ENCODE measurements around the gene HOXB3. TPM values are rescaled to one million over a fixed set of nuclear protein-coding genes. Genes with fewer than 3 reads are reported as not detected.

HOXB3 gene
- total and polyA plus RNA-seq, 2 of the 13 experiments (the other 11 are each of a cell fraction or from before 2014, with no cell fraction given), result not detected

DNA sequence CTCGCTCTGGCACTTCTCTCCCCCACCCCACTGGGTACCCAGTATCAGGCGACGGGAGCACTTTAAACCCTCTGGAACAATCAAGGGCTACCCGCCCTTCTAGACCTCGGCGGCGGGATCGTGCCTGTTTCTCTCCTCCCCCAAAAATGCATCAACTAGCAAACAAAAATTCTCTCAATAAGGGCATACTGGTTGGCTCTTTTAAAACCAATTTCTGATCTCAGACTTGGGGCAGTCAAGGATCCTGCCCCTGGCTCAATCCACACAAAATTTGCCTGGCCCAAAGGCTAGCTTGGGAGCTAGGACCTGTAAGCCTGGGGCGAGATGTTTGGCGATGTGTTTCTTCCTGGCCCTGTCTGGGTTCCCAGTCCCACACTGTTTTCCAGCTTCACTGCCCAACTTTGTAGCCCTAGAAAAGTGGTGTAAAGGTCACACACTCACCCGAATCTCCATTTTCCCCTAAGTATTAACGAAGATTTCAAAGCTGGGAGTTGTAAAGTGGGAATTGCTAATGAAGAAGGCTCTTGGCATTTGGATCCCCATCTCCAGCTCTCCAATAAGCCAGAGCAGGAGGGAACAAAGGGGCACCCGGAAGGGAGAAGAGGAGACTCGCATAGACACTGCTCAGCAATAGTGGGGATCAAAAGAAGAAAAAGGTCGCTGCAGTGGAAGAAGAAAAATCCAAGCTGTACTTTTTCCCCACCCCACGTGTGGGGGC lies 30.8 kb downstream of the HOXB3 start:
- Histone ChIP-seq H3K36me3 (replicated peaks in 1 of 2; ENCODE audit: control insufficient read depth in 1 of 2, insufficient read depth in 2 of 2, low read length in 2 of 2) (no peaks in the 10 kb centered on the region), H3K4me2 (ENCODE audit: low read depth, low read length) (no peak overlapping the region), H4K20me1 (ENCODE audit: insufficient read depth, low read length) (no peaks in the 10 kb centered on the region; the same call in 1 of the 2 replicates), H2AFZ (ENCODE audit: low read length) (no peak overlapping the region), H3K4me3 (replicated peaks in 1 of 3; ENCODE audit: insufficient read depth in 1 of 3, low read depth in 2 of 3, low read length in 3 of 3) (no peak overlapping the region), H3K27me3 (ENCODE audit: control insufficient read depth in 1 of 2, insufficient read depth in 2 of 2, low read length in 2 of 2) (peaks cover 34 to 94% of the 10 kb centered on the region in 2 experiments), H3K9ac (ENCODE audit: insufficient read depth, low read depth, low read length) (no peak overlapping the region), H3K27ac (ENCODE audit: extremely low read length, insufficient read depth, low read length) (no peak overlapping the region), H3K4me1 (ENCODE audit: insufficient read depth, low read length) (no peaks in the 10 kb centered on the region), H3K79me2 (ENCODE audit: insufficient read depth, low read length) (no peaks in the 10 kb centered on the region), H3K9me3 (ENCODE audit: low read length) (no peaks in the 10 kb centered on the region)
- intact Hi-C loops (cut with micrococcal nuclease; ENCODE audit: unreplicated experiment), result no loop called here
- WGBS (ENCODE audit: low lambda C conversion rate), result 2% methylated on average over 16 of the region's 16 CpGs
- POLR2A ChIA-PET, result no interaction called here
- CTCF ChIA-PET (ENCODE audit: low intra/inter-chr PET ratio, low total read pairs), result no interaction called here
- no peak for FAIRE-seq
- DNase-seq (ENCODE audit: low spot score), result no peak
- TF ChIP-seq THYN1 (CRISPR knock-in tag; IDR thresholded peaks at IDR 0.05; ENCODE audit: borderline replicate concordance, low read depth) (no peak), EZH2 (conservative IDR thresholded peaks at IDR 0.05; ENCODE audit: low read depth, low read length) (0 out of 2 replicates have a peak, but pooled peaks have one; percentile 32)
- TF ChIP-seq, protein P1, sequence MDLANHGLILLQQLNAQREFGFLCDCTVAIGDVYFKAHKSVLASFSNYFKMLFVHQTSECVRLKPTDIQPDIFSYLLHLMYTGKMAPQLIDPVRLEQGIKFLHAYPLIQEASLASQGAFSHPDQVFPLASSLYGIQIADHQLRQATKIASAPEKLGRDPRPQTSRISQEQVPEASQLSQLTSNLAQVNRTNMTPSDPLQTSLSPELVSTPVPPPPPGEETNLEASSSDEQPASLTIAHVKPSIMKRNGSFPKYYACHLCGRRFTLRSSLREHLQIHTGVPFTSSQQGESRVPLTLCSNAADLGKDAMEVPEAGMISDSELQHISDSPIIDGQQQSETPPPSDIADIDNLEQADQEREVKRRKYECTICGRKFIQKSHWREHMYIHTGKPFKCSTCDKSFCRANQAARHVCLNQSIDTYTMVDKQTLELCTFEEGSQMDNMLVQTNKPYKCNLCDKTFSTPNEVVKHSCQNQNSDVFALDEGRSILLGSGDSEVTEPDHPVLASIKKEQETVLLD (CRISPR knock-in tag; IDR thresholded peaks at IDR 0.05; ENCODE audit: low read depth), result no peak
- TF ChIP-seq, protein P2, sequence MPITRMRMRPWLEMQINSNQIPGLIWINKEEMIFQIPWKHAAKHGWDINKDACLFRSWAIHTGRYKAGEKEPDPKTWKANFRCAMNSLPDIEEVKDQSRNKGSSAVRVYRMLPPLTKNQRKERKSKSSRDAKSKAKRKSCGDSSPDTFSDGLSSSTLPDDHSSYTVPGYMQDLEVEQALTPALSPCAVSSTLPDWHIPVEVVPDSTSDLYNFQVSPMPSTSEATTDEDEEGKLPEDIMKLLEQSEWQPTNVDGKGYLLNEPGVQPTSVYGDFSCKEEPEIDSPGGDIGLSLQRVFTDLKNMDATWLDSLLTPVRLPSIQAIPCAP (CRISPR knock-in tag; IDR thresholded peaks at IDR 0.05; ENCODE audit: low read depth), result no peak
- in situ Hi-C loops (cut with HindIII; ENCODE audit: extremely low pct_ligation_motif_present, low pct_unique_long_range_greater_than_20kb), result no loop called here
- no peak for ATAC-seq
- BruUV-seq (replicated peaks), result no TSS peak

DNA sequence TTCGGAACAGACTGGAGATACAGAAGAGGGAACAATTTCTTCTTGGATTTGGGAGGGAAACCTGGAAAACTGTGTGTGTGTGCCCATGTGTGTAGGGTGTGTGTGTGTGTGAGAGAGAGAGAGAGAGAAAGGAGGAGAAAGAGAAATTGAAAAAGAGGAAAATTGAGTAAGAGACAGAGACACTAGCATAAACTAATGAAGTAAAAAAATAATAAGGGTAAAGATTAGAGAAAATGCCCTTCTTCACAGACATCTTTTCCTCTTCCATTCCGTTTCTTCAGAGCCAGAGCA lies 31.3 kb downstream of the HOXB3 start:
- H3K4me1 ChIP-seq (ENCODE audit: insufficient read depth, low read length), result no peaks in the 10 kb centered on the region

More for the DNA sequence above, 31.3 kb downstream of the HOXB3 start:
- Histone ChIP-seq H3K36me3 (replicated peaks in 1 of 2; ENCODE audit: control insufficient read depth in 1 of 2, insufficient read depth in 2 of 2, low read length in 2 of 2) (no peaks in the 10 kb centered on the region), H3K27ac (ENCODE audit: extremely low read length, insufficient read depth, low read length) (no peak overlapping the region), H3K79me2 (ENCODE audit: insufficient read depth, low read length) (no peaks in the 10 kb centered on the region), H3K9me3 (ENCODE audit: low read length) (no peaks in the 10 kb centered on the region), H3K9ac (ENCODE audit: insufficient read depth, low read depth, low read length) (no peak overlapping the region), H3K4me3 (replicated peaks in 1 of 3; ENCODE audit: insufficient read depth in 1 of 3, low read depth in 2 of 3, low read length in 3 of 3) (no peak overlapping the region), H2AFZ (ENCODE audit: low read length) (no peak overlapping the region), H4K20me1 (ENCODE audit: insufficient read depth, low read length) (no peaks in the 10 kb centered on the region; the same call in 1 of the 2 replicates), H3K4me2 (ENCODE audit: low read depth, low read length) (no peak overlapping the region), H3K27me3 (ENCODE audit: control insufficient read depth in 1 of 2, insufficient read depth in 2 of 2, low read length in 2 of 2) (peaks cover 34 to 97% of the 10 kb centered on the region in 2 experiments)
- no peak for TF ChIP-seq DNMT1 (CRISPR knock-in tag; IDR thresholded peaks at IDR 0.05)
- TF ChIP-seq FOXK2 (IDR thresholded peaks at IDR 0.05), result 0 out of 2 replicates have a peak, but pooled peaks have one; percentile 8
- CTCF ChIA-PET (ENCODE audit: low intra/inter-chr PET ratio, low total read pairs), result no interaction called here
- in situ Hi-C loops (cut with HindIII; ENCODE audit: extremely low pct_ligation_motif_present, low pct_unique_long_range_greater_than_20kb) (no loop called here), intact Hi-C loops (cut with micrococcal nuclease; ENCODE audit: unreplicated experiment) (no loop called here)
- BruUV-seq (replicated peaks), result no TSS peak
- POLR2A ChIA-PET, result no interaction called here
- ATAC-seq, result no peak
- no peak for DNase-seq (ENCODE audit: low spot score)
- no peak for FAIRE-seq
- WGBS (ENCODE audit: low lambda C conversion rate), result 2% methylated on average over 2 of the region's 2 CpGs
